ENCODE results near the gene MAN2A1. TPM values are rescaled to one million over a fixed set of nuclear protein-coding genes. Genes with fewer than 3 reads are reported as not detected.

The MAN2A1 gene
- total RNA-seq, 1 donor from 2014 or later: 33.9 TPM

GRCh38 chr5:109837231-109837861, 147.6 kb downstream of the MAN2A1 start:
- DNase-seq (ENCODE audit: extremely low spot score in 2 of 2): no peak
- H3K4me3 ChIP-seq: no peak overlapping the region
- H3K27ac ChIP-seq: no peak overlapping the region
- intact Hi-C loops (cut with DNase I): no loop called here
- no peaks in the 10 kb centered on the region for H3K4me1 ChIP-seq
- no peaks in the 10 kb centered on the region for H3K27me3 ChIP-seq
- H3K36me3 ChIP-seq: peaks cover 0 to 14% of the 10 kb centered on the region in 2 donors
- TF ChIP-seq, protein P1, sequence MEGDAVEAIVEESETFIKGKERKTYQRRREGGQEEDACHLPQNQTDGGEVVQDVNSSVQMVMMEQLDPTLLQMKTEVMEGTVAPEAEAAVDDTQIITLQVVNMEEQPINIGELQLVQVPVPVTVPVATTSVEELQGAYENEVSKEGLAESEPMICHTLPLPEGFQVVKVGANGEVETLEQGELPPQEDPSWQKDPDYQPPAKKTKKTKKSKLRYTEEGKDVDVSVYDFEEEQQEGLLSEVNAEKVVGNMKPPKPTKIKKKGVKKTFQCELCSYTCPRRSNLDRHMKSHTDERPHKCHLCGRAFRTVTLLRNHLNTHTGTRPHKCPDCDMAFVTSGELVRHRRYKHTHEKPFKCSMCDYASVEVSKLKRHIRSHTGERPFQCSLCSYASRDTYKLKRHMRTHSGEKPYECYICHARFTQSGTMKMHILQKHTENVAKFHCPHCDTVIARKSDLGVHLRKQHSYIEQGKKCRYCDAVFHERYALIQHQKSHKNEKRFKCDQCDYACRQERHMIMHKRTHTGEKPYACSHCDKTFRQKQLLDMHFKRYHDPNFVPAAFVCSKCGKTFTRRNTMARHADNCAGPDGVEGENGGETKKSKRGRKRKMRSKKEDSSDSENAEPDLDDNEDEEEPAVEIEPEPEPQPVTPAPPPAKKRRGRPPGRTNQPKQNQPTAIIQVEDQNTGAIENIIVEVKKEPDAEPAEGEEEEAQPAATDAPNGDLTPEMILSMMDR (IDR thresholded peaks at IDR 0.05): no peak
- TF ChIP-seq POLR2AphosphoS5 (IDR thresholded peaks at IDR 0.05; ENCODE audit: insufficient read depth in 1 of 2, low read depth in 1 of 2) (no peak), POLR2A (IDR thresholded peaks at IDR 0.05) (no peak)
- no peaks in the 10 kb centered on the region for H3K9me3 ChIP-seq

GRCh38 chr5:109838157-109838556, 148.4 kb downstream of the MAN2A1 start:
- Histone ChIP-seq H3K27me3 (no peaks in the 10 kb centered on the region), H3K27ac (no peak overlapping the region), H3K4me1 (no peaks in the 10 kb centered on the region), H3K4me3 (no peak overlapping the region), H3K36me3 (peaks cover 0 to 19% of the 10 kb centered on the region in 2 donors), H3K9me3 (no peaks in the 10 kb centered on the region)
- intact Hi-C loops (cut with DNase I): no loop called here
- TF ChIP-seq, protein P1 (IDR thresholded peaks at IDR 0.05): no peak
- no peak for TF ChIP-seq POLR2AphosphoS5 (IDR thresholded peaks at IDR 0.05; ENCODE audit: insufficient read depth in 1 of 2, low read depth in 1 of 2)
- TF ChIP-seq POLR2A (IDR thresholded peaks at IDR 0.05): no peak
- no peak for DNase-seq (ENCODE audit: extremely low spot score in 2 of 2)

GRCh38 chr5:109844148-109844547, 154.4 kb downstream of the MAN2A1 start:
- no peaks in the 10 kb centered on the region for H3K27me3 ChIP-seq
- TF ChIP-seq, protein P1 (IDR thresholded peaks at IDR 0.05): no peak
- no peak for TF ChIP-seq POLR2AphosphoS5 (IDR thresholded peaks at IDR 0.05; ENCODE audit: insufficient read depth in 1 of 2, low read depth in 1 of 2)
- TF ChIP-seq POLR2A (IDR thresholded peaks at IDR 0.05): no peak
- H3K36me3 ChIP-seq: peaks cover 0 to 32% of the 10 kb centered on the region in 2 donors
- no peaks in the 10 kb centered on the region for H3K4me1 ChIP-seq
- intact Hi-C loops (cut with DNase I): no loop called here
- DNase-seq (ENCODE audit: extremely low spot score in 2 of 2): no peak
- H3K9me3 ChIP-seq: no peaks in the 10 kb centered on the region
- no peak overlapping the region for H3K27ac ChIP-seq
- no peak overlapping the region for H3K4me3 ChIP-seq

DNA sequence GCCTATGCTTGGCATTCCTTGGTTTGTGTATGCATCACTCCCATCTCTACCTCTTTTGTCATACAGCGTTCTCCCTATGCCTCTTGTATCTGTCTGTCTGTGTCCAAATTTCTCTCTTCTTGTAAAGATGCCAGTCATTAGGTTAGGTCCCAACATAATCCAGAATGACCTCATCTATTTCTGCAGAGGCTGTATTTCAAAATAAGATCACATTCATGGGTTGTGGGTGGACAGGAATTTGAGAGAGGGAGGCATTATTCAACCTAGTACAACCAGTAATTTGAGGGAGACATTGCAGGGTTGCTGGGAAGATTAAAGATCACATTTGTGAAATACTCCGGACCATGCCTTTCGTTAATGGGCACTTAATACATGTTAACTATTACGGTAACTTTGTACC, 155.0 kb downstream of the MAN2A1 start:
- TF ChIP-seq, protein P1 (IDR thresholded peaks at IDR 0.05): no peak
- TF ChIP-seq POLR2AphosphoS5 (IDR thresholded peaks at IDR 0.05; ENCODE audit: insufficient read depth in 1 of 2, low read depth in 1 of 2) (no peak), POLR2A (IDR thresholded peaks at IDR 0.05) (no peak)
- no peaks in the 10 kb centered on the region for H3K27me3 ChIP-seq
- no peaks in the 10 kb centered on the region for H3K9me3 ChIP-seq
- peaks cover 0 to 34% of the 10 kb centered on the region in 2 donors for H3K36me3 ChIP-seq
- no peak overlapping the region for H3K27ac ChIP-seq
- intact Hi-C loops (cut with DNase I): no loop called here
- H3K4me1 ChIP-seq: no peaks in the 10 kb centered on the region
- no peak for DNase-seq (ENCODE audit: extremely low spot score in 2 of 2)
- no peak overlapping the region for H3K4me3 ChIP-seq

DNA sequence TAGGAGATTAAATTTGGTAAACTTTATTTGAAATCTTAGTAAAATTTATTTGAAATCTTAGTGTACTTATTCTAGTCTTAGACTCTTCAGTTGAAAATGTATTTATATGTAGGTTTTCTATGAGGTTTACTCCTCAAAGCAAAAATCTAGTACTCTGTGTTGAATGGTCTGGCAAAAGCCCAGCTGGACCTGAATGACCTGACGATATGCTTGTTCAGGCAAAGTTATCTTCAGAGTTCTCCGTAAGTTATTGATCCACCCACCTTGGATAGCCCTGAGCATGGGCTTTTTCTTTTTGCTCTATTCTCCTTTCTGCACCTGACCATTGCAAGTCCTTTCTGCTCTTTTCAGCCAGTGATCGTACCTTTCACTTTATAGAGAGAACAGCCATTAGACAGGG, 158.4 kb downstream of the MAN2A1 start:
- no peak for TF ChIP-seq POLR2A (IDR thresholded peaks at IDR 0.05)
- no peak for TF ChIP-seq POLR2AphosphoS5 (IDR thresholded peaks at IDR 0.05; ENCODE audit: insufficient read depth in 1 of 2, low read depth in 1 of 2)
- TF ChIP-seq, protein P1 (IDR thresholded peaks at IDR 0.05): no peak
- no peak for DNase-seq (ENCODE audit: extremely low spot score in 2 of 2)
- intact Hi-C loops (cut with DNase I): no loop called here
- Histone ChIP-seq H3K27me3 (no peaks in the 10 kb centered on the region), H3K4me3 (no peak overlapping the region), H3K4me1 (no peaks in the 10 kb centered on the region), H3K9me3 (no peaks in the 10 kb centered on the region), H3K27ac (no peak overlapping the region), H3K36me3 (peaks cover 0 to 16% of the 10 kb centered on the region in 2 donors)
